NCI-H345 treated with DMSO at 0.1 percent for 48 hours (cell line): ENCODE measurements around the gene ST13.
"Not testable (repeated sequence)": the region's sequence is repeated elsewhere in the genome, so short reads cannot be mapped to it uniquely, and the experiment has no call there.

Source experiments
- DNase-seq: peaks from one replicate; lab custom pipeline; 2025; ENCODE audit not compliant: unreplicated experiment; lab: John Stamatoyannopoulos, UW

Gene ST13

DNA sequence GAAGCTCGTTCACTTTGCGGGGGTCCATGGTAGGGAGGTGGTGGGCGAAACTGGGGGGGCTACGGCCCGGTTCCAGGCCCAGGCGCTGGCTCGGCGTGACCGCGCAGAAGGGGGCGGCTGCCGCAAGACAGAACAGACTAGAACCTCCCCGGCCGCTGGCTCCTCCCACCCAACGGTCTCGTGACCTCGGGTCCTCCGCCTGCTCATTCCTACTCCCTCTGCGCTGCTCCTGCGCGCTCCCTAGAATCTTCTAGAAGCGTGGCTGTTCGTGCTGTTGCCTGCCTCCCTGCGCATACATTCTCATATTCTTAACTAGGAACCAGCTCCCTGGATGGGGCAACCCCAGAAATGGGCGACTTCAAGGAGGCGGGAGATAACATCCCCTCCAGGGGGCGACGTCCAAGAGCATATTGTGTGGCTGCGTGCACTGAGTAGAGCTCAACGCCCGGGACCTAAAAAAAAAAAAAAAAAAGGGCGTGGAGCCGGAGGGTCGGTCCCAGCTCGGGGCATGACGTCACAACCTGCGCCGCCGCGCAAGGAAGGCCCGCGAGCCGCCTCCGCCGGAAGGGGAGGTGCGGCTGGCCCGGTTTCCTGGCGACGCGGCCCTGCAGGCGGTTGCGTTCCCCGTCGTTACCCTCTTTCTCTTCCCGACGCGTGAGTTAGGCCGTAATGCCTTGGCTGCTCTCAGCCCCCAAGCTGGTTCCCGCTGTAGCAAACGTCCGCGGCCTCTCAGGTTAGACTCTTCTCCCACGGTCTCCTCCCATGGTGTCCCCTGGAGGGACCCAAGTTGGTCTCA is at the start of gene ST13, which contains the start of gene XPNPEP3:
Gene ST13 (minus strand): TSS at position 127 of the 796 bp plus-strand sequence. CDS start 99 bp downstream, at position 28.
Gene XPNPEP3 (plus strand): TSS at position 636 of the 796 bp plus-strand sequence. CDS start 34 bp downstream, at position 670.
- DNase-seq = peak; percentile 85

DNA sequence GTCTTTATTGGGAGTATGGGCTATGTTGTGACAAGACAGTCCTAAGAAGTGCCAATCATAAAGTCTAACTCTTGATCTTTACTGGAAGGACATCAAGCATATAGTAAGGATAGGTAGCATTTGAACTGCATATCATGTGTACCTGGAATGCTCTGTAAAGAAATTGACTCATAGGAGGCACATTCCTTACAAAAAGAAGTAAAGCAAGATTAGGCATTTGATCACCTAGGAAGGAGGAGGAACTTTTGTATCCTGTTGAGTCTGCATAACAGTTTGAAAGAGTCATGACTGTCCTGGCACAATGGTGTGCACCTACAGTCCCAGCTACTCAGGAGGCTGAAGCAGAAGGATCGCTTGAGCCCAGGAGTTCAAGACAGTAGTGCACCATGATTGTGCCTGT is 47.7 kb upstream of the ST13 start:
- DNase-seq = no peak

DNA sequence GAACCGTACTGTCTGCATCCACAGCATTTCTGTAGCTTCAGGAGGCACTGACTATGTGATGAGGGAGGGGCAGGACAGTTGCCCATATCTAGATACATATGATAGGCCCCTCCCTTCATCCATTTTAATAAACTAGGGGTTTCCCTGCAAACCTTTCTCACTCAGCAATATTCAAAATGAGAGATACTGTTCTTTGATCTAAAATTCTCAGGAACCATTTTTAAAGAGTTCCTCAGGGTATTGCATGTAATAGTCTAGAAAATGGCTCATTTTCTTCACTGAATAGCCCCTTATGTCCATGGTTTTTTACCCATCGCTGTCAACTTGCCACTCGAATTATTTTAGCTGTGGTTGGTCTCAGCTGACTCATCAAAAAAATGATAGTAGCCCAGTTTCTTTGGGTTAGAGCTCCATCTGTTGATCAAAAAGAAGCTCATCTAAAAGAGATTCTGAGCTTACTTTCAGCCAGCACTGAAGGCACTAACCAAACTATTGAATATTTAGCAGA is 42.5 kb upstream of the ST13 start:
- peak; percentile 2 for DNase-seq

DNA sequence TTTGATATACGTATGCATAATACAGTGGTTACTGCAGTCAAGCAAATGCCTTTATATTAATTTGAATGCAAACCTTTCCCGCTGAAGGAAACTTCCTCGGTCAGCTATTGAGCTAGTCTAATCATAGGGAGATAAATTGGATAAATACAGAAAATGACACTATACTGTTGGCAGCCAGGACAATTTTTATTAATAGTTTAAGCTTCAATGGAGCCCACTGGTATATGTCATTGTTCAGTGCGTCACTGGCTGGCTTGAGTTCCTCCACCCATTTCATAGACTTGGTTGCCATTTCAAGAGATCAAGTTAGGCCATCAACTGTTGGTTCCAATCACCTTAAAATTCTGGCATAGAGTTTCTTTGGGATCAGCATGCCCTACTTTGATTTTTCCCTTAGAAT is 38.0 kb upstream of the ST13 start:
- no peak for DNase-seq

GRCh38 chr22:40890881-40891280 is 34.4 kb upstream of the ST13 start:
- no peak for DNase-seq

DNA sequence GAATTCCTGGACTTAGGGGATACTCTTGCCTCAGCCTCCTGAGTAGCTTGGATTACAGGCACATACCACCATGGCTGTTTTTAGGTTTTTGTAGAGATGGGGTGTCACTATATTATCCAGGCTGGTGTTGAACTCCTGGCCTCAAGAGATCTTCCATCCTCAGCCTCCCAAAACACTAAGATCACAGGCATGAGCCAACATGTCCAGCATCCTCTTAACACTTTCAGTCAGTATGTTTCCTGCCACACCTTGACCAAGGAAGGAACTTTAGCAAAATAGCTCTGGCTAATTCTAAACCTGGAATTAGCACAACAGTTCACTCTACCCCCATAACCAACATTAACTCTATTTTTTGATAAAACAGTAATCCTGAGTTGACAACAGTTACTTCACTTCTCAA is 32.7 kb upstream of the ST13 start:
- DNase-seq = no peak

DNA sequence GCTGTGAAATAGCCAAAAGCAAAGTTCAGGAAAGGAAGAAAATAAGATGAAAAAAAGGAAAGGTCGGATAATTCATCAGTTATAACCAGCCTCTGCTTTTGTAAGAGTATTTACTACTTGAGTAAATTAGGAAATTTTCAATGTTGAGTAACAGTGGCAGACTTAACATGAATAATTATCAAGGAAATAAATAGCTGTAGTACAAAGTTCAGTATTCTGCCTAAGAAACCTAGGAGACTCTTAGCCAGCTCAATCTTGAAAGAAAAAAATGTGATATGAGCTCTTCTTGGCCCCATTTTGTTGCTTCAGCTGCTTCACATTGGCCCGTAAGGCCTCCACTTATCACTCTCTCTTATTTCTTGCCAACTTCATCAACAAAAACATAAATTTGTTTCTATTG is 22.5 kb upstream of the ST13 start:
- DNase-seq = no peak

DNA sequence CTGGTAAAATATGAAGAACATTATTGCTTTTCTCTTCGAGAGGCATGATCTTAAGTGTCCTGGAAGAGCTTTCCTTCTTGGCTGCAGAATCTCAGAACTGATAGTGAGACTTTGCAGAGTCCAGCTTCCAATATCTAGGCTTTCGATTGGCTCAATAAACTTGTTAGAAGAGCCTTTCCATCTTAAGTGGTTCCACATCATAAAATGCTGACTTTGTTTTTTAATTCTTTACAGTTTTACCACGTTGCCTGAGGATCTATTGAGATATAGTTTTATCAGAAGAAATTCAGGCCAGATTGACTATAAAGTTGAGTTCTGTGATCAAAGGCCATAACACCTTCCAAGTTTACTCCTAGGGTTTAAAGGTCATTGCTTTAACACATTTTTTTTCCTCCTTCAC is 21.0 kb upstream of the ST13 start:
- DNase-seq = no peak

- DNase-seq = no peak
Measured at GRCh38 chr22:40876907-40877306, 20.5 kb upstream of the ST13 start.

GRCh38 chr22:40875111-40875510 is 18.7 kb upstream of the ST13 start:
- no peak for DNase-seq

DNA sequence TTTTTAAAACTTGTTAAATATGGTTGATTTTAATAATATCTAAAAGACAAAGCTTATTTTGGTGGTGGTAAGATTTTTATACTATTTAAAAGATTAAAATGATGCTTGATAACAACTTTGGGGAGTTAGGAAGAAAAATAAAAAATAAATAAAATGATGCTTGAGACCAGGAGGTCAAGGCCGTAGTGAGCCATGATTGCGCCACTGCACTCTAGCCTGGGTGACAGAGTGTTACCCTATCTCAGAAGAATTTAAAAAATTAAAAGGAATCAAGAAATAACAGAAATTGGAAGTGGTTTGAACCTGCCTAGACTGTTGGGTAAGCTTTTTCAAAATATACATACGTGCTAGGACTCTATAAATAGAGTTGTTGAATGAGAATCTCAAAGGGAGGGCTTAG is 17.6 kb upstream of the ST13 start:
- no peak for DNase-seq

DNA sequence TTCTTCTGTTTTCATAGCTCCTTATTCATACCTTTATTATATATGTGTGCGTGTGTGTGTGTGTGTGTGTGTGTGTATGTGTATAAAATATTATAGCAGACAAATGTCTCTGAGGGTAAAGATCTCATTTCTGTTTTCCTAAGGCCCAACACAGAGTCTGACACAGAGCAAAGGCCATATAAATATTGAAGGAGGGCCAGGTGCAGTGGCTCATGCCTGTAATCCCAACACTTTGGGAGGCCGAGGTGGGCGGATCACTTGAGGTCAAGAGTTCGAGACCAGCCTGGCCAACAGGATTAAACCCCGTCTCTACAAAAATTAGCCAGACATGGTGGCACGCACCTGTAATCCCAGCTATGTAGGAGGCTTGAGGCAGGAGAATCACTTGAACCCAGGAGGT is 11.9 kb upstream of the ST13 start:
- not testable (repeated sequence) for DNase-seq

- no peak for DNase-seq
Measured at GRCh38 chr22:40867109-40867508, 10.7 kb upstream of the ST13 start.

GRCh38 chr22:40862537-40862936 is 6.1 kb upstream of the ST13 start:
- no peak for DNase-seq

- DNase-seq = no peak
Measured at GRCh38 chr22:40862013-40862412, 5.6 kb upstream of the ST13 start, which contains the start of gene DNAJB7. DNAJB7 (minus strand) TSS chr22:40862113; CDS start chr22:40861994, 119 bp downstream.

- no peak for DNase-seq
Measured at GRCh38 chr22:40857309-40857855, 943 bp upstream of the ST13 start.

DNA sequence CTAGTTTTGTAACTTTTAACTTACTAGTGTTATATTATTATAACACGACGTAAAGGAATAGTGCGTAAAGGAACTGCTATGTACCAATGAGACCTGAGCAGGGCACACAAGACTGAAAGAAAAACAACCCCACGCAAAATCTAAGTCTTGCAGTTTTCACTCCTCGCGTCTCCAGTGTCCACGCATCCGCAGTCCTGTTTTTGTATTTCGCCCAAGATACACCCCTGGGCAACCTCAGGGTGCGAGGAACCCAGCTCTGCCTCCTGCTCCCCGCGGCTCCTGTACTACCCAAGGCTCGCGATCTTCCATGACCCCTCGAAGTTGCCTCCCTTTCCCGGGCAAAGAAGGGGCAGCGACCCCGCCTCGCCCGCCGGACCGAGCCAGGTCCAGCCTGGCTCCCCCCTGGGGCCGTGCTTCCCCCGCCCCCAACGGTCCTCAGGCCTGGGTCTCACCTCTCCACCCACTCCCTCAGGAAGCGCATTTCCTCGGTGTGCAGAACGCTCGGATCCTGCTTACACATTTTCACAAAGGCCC is 393 bp downstream of the ST13 start:
- no peak for DNase-seq

- no peak for DNase-seq
Measured at GRCh38 chr22:40855071-40855978, 1.1 kb downstream of the ST13 start.

DNA sequence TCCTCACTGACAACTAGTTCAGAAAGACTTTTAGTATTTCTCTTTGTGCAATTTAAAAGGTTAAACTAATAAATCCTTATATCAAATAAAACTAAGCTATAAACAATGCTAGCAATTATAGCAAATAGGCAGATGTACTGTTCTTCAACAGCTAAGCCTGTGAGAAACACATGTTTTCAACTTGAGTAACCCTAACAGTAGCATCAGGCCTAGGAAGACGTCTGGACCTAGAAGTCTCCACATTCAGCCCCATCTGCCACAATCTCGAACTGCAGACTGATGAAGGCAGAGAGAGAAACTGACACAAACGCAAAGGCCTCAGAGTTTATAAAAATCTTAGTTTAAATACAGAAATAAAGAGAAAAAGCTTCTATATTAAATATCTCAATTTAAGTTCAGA is 2.5 kb downstream of the ST13 start:
- no peak for DNase-seq

DNA sequence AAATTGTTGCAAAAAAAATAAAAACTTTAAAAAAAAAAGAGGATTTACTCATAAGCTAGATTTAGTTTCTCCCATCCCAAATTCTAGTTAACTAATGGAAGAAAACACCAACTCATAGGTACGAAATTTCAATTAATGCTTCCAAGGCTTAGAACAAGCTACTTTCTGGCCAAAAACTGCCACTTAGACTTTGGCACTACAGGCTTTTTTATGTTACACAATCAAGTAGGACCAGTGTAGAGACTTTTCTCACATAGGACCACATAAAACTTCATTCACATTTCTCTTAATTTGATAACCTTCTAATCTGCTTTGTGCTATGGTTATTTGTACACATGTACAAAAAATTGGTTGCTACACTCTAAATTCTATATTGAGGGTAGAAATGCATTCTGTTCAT is 3.1 kb downstream of the ST13 start:
- no peak for DNase-seq

GRCh38 chr22:40845816-40846215 is 10.6 kb downstream of the ST13 start:
- DNase-seq = not testable (repeated sequence)
